H9 (cell line): ENCODE measurements around the gene THSD4. TPM values are rescaled to one million over a fixed set of nuclear protein-coding genes. Genes with fewer than 3 reads are reported as not detected.

ENCODE experiments used
- DNase-seq: peaks from one replicate; pipeline ENCODE4 v3.0.0-alpha.2; 2017
- H2AFZ ChIP-seq: one replicate; pipeline ENCODE4 v1.6.1; 2013; ENCODE audit warnings: mild to moderate bottlenecking, low read length, control low read depth, moderate library complexity
- H2AK5ac ChIP-seq: 2 replicates; pipeline ENCODE4 v1.6.1; 2013; ENCODE audit warnings: low read length, control low read depth, mixed read lengths; ENCODE audit not compliant: insufficient read length
- H2BK120ac ChIP-seq: one replicate; pipeline ENCODE4 v1.6.1; 2013; ENCODE audit warnings: low read depth, mild to moderate bottlenecking, low read length, control low read depth, inconsistent platforms; ENCODE audit not compliant: poor library complexity, severe bottlenecking
- H2BK12ac ChIP-seq: 2 replicates; pipeline ENCODE4 v1.6.1; 2013; ENCODE audit warnings: low read length, control low read depth, mixed read lengths, low read depth; ENCODE audit not compliant: insufficient read length
- H2BK15ac ChIP-seq: 2 replicates; pipeline ENCODE4 v1.6.1; 2013; ENCODE audit warnings: low read depth, low read length, control low read depth
- H2BK20ac ChIP-seq: one replicate; pipeline ENCODE4 v1.6.1; 2013; ENCODE audit warnings: low read depth, mild to moderate bottlenecking, low read length, control low read depth, inconsistent platforms; ENCODE audit not compliant: poor library complexity, severe bottlenecking
- H2BK5ac ChIP-seq: 2 replicates; pipeline ENCODE4 v1.6.1; 2013; ENCODE audit warnings: low read length, control low read depth, mixed read lengths; ENCODE audit not compliant: insufficient read length
- H3K14ac ChIP-seq: 2 replicates; pipeline ENCODE4 v1.6.1; 2013; ENCODE audit warnings: low read length, control low read depth; ENCODE audit not compliant: insufficient read depth
- H3K18ac ChIP-seq: 2 replicates; pipeline ENCODE4 v1.6.1; 2013; ENCODE audit warnings: low read depth, mild to moderate bottlenecking, mixed read lengths, low read length, control low read depth; ENCODE audit not compliant: insufficient read length
- H3K23ac ChIP-seq: 2 replicates; pipeline ENCODE4 v1.6.1; 2013; ENCODE audit warnings: low read length, control low read depth, mixed read lengths, low read depth; ENCODE audit not compliant: insufficient read length
- H3K23me2 ChIP-seq: 2 replicates; pipeline ENCODE4 v1.6.1; 2013; ENCODE audit warnings: low read depth, mild to moderate bottlenecking, mixed read lengths, low read length, control low read depth; ENCODE audit not compliant: insufficient read length, poor library complexity, severe bottlenecking
- H3K27ac ChIP-seq: 2 replicates; pipeline ENCODE4 v1.5.1; 2013; ENCODE audit warnings: low read length, control low read depth, mixed read lengths, low read depth; ENCODE audit not compliant: insufficient read length
- H3K27me3 ChIP-seq: 2 replicates; pipeline ENCODE4 v1.6.1; 2013; ENCODE audit warnings: low read length, control low read depth, inconsistent platforms; ENCODE audit not compliant: insufficient read depth
- H3K4ac ChIP-seq: 2 replicates; pipeline ENCODE4 v1.6.1; 2013; ENCODE audit warnings: low read depth, mild to moderate bottlenecking, control low read depth, inconsistent platforms, low read length, moderate library complexity
- H3K4me1 ChIP-seq: 2 replicates; pipeline ENCODE4 v1.6.1; 2013; ENCODE audit warnings: low read length, control low read depth, inconsistent platforms; ENCODE audit not compliant: insufficient read depth
- H3K4me2 ChIP-seq: 2 replicates; pipeline ENCODE4 v1.6.1; 2013; ENCODE audit warnings: low read length, control low read depth, mixed read lengths; ENCODE audit not compliant: insufficient read length, insufficient read depth
- H3K56ac ChIP-seq: 2 replicates; pipeline ENCODE4 v1.6.1; 2013; ENCODE audit warnings: low read depth, mild to moderate bottlenecking, mixed read lengths, low read length, control low read depth; ENCODE audit not compliant: insufficient read length
- H3K79me1 ChIP-seq: 2 replicates; pipeline ENCODE4 v1.6.1; 2013; ENCODE audit warnings: low read depth, mild to moderate bottlenecking, moderate library complexity, low read length, control low read depth, inconsistent platforms; ENCODE audit not compliant: insufficient read depth, poor library complexity, severe bottlenecking
- H3K79me2 ChIP-seq: 2 replicates; pipeline ENCODE4 v1.6.1; 2013; ENCODE audit warnings: low read length, control low read depth, inconsistent platforms; ENCODE audit not compliant: insufficient read depth
- H3K9ac ChIP-seq: 2 replicates; pipeline ENCODE4 v1.6.1; 2013; ENCODE audit warnings: low read length, control low read depth, mixed read lengths; ENCODE audit not compliant: insufficient read length; ENCODE audit errors: extremely low read depth
- H3K9me3 ChIP-seq: one replicate; pipeline ENCODE4 v1.6.1; 2013; ENCODE audit warnings: low read depth, low read length, inconsistent platforms; ENCODE audit not compliant: control insufficient read depth
- H3T11ph ChIP-seq: one replicate; pipeline ENCODE4 v1.6.1; 2013; ENCODE audit warnings: mild to moderate bottlenecking, low read length, control low read depth, inconsistent platforms
- H4K20me1 ChIP-seq: one replicate; pipeline ENCODE4 v1.6.1; 2013; ENCODE audit not compliant: control insufficient read depth, insufficient read length, insufficient read depth
- H4K5ac ChIP-seq: 2 replicates; pipeline ENCODE4 v1.6.1; 2013; ENCODE audit warnings: low read depth, mild to moderate bottlenecking, mixed read lengths, low read length, control low read depth; ENCODE audit not compliant: insufficient read length
- H4K8ac ChIP-seq: replicated peaks from 2 replicates; pipeline ENCODE4 v1.6.1; 2013; ENCODE audit warnings: low read length, control low read depth, mixed read lengths, low read depth; ENCODE audit not compliant: insufficient read length
- H4K91ac ChIP-seq: 2 replicates; pipeline ENCODE4 v1.6.1; 2013; ENCODE audit warnings: low read depth, mild to moderate bottlenecking, moderate library complexity, mixed read lengths, low read length, control low read depth; ENCODE audit not compliant: insufficient read length
- H3K27ac Mint-ChIP-seq, 3 experiments: 2 replicates in 2 of 3; 3 replicates in 1 of 3; pipeline ENCODE4 v1.8.0; 2020 to 2021; ENCODE audit warnings: mixed read lengths in 3 of 3, mild to moderate bottlenecking in 1 of 3, moderate library complexity in 1 of 3
- H3K27me3 Mint-ChIP-seq: 2 replicates; pipeline ENCODE4 v1.8.0; 2021; ENCODE audit warnings: low read depth, mild to moderate bottlenecking, moderate library complexity, mixed read lengths
- H3K36me3 Mint-ChIP-seq, 3 experiments: 2 replicates in 2 of 3; 3 replicates in 1 of 3; pipeline ENCODE4 v1.8.0; 2020 to 2021; ENCODE audit warnings: low read depth in 3 of 3, mixed read lengths in 3 of 3; ENCODE audit not compliant: insufficient read depth in 1 of 3
- H3K4me1 Mint-ChIP-seq, 2 experiments: 2 replicates each; pipeline ENCODE4 v1.8.0; 2020; ENCODE audit warnings: mixed read lengths in 2 of 2
- H3K4me3 Mint-ChIP-seq, 2 experiments: 2 replicates in 1 of 2; 3 replicates in 1 of 2; pipeline ENCODE4 v1.8.0; 2020 to 2021; ENCODE audit warnings: mild to moderate bottlenecking in 2 of 2, mixed read lengths in 2 of 2, moderate library complexity in 1 of 2
- H3K9me3 Mint-ChIP-seq, 2 experiments: 2 replicates in 1 of 2; 3 replicates in 1 of 2; pipeline ENCODE4 v1.8.0; 2020; ENCODE audit warnings: mild to moderate bottlenecking in 2 of 2, mixed read lengths in 2 of 2, moderate library complexity in 1 of 2
- WGBS: extraction: QIAGEN DNeasy Blood & Tissue Kit; methylation state at CpG from one replicate; pipeline ENCODE4 v1.1.7; 2013; ENCODE audit warnings: missing lambda C conversion rate, low lambda C conversion rate, mixed read lengths; ENCODE audit not compliant: insufficient read length; ENCODE audit errors: extremely low coverage; 5-methylcytosine and 5-hydroxymethylcytosine counted together
- total RNA-seq: library from RNA; stranded (reverse); gene quantifications from 2 replicates; pipeline ENCODE4 v1.2.1, GENCODE V29; 2021
- TF ChIP-seq, protein P1 (sequence below): fragments of 200-600 bp; sonication (generic); conservative IDR thresholded peaks from 3 replicates; pipeline ENCODE4 v1.8.0; 2021; ENCODE audit warnings: antibody characterized with exemption, mild to moderate bottlenecking

Gene THSD4
- total RNA-seq, 1 experiment from 2014 or later, result 5.5 TPM

DNA sequence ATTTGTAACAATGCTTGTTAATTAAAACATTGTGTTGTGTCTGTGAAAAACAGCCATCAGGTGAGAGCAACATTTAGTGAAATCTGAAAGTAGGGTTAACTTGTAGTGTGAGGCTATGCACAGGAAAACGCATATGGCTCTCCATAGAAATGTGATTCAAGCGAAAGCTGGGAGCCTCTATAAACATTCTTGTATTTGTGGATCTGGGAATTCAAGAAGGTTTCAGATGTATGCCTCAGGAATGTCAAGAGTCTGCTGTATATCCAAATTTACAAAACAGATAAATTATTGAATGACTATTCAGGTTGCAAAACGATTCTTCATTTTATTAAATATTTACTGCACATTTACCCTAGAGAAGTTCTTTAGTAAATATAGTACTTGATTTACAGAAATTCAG lies 166.0 kb downstream of the THSD4 start:
- Histone ChIP-seq H2AFZ (no peak overlapping the region), H4K91ac (no peak overlapping the region), H2BK20ac (no peak overlapping the region), H3K79me1 (no peaks in the 10 kb centered on the region), H3K27me3 (no peaks in the 10 kb centered on the region), H3K56ac (no peak overlapping the region), H3K23me2 (no peaks in the 10 kb centered on the region), H4K20me1 (no peaks in the 10 kb centered on the region), H4K5ac (no peak overlapping the region), H3K18ac (no peak overlapping the region), H3T11ph (no peak overlapping the region), H2AK5ac (no peak overlapping the region), H3K14ac (no peak overlapping the region), H3K27ac (no peak overlapping the region), H3K9me3 (no peaks in the 10 kb centered on the region), H3K79me2 (no peaks in the 10 kb centered on the region), H2BK120ac (no peak overlapping the region), H2BK12ac (no peak overlapping the region), H3K4me1 (peaks cover 3% of the 10 kb centered on the region; the same call in 1 of the 2 replicates), H3K23ac (no peak overlapping the region), H3K4me2 (no peak overlapping the region), H4K8ac (no peak overlapping the region), H3K9ac (no peak overlapping the region), H2BK15ac (no peak overlapping the region), H2BK5ac (no peak overlapping the region), H3K4ac (no peak overlapping the region)
- peaks cover 30 to 36% of the 10 kb centered on the region in 2 experiments for H3K4me1 Mint-ChIP-seq
- no peaks in the 10 kb centered on the region for H3K9me3 Mint-ChIP-seq
- DNase-seq, result no peak
- TF ChIP-seq, protein P1, sequence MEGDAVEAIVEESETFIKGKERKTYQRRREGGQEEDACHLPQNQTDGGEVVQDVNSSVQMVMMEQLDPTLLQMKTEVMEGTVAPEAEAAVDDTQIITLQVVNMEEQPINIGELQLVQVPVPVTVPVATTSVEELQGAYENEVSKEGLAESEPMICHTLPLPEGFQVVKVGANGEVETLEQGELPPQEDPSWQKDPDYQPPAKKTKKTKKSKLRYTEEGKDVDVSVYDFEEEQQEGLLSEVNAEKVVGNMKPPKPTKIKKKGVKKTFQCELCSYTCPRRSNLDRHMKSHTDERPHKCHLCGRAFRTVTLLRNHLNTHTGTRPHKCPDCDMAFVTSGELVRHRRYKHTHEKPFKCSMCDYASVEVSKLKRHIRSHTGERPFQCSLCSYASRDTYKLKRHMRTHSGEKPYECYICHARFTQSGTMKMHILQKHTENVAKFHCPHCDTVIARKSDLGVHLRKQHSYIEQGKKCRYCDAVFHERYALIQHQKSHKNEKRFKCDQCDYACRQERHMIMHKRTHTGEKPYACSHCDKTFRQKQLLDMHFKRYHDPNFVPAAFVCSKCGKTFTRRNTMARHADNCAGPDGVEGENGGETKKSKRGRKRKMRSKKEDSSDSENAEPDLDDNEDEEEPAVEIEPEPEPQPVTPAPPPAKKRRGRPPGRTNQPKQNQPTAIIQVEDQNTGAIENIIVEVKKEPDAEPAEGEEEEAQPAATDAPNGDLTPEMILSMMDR, result no peak
- H3K27ac Mint-ChIP-seq, result no peak overlapping the region
- no peaks in the 10 kb centered on the region; a peak in 1 of 7 replicates for H3K36me3 Mint-ChIP-seq
- no CpG with 5 or more reads among the region's 3 CpGs for WGBS
- H3K4me3 Mint-ChIP-seq, result no peak overlapping the region
- no peaks in the 10 kb centered on the region for H3K27me3 Mint-ChIP-seq
